ENCODE measurements around the gene RAB3GAP2. TPM values are rescaled to one million over a fixed set of nuclear protein-coding genes. Genes with fewer than 3 reads are reported as not detected.

Gene RAB3GAP2
- total and polyA plus RNA-seq, 10 of the 15 experiments (the other 5 are each of a cell fraction or from before 2014, with no cell fraction given): 11.9 to 51.1 (median 24.4) TPM

DNA sequence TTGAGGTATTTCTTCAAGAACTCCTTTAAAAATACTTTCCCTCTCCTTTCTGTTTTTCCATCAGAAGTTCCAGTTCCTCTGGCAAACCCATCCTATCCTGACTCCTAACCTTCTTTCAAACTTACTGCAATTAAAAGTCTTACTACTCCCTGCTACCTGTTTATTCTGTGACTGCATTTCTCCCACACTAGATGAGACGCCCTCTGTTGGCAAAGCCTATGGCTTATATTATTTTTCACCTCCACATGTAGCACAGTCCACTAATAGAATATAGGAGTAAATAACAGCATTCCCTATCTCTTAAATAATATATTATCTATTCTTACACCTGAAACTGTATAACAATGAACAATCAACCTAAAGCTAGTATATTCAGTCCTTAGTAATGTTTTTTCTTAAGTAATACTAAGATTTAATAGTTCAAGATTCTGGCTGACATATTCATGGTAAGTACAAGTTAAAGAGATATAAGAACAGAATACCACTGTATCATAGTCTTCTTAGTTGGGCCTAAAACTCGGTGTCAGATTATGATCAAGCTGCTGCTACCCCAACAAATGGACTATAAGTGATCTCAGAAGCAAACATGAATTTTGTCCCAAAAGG, 54.8 kb downstream of the RAB3GAP2 start:
- peak; percentile 14; the same call in 1 of the 3 replicates for ATAC-seq
- Histone ChIP-seq H3K9ac (ENCODE audit: control insufficient read depth, insufficient read depth, low read length) (no peak overlapping the region), H3K9me3 (replicated peaks; ENCODE audit: control insufficient read depth, insufficient read depth, low read length) (no peaks in the 10 kb centered on the region; the same call in 1 of the 3 replicates), H2AFZ (ENCODE audit: control insufficient read depth, low read depth, low read length) (no peak overlapping the region), H4K20me1 (ENCODE audit: control insufficient read depth, insufficient read depth) (no peaks in the 10 kb centered on the region), H3K4me1 (ENCODE audit: control insufficient read depth, insufficient read depth, low read length) (peaks cover 14% of the 10 kb centered on the region), H3K79me2 (ENCODE audit: control insufficient read depth, insufficient read depth, low read length) (peaks cover 53% of the 10 kb centered on the region), H3K27me3 (replicated peaks in 1 of 2; ENCODE audit: control insufficient read depth in 2 of 2, insufficient read depth in 2 of 2, low read length in 1 of 2) (no peaks in the 10 kb centered on the region), H3K4me2 (ENCODE audit: control insufficient read depth, insufficient read depth) (no peak overlapping the region), H3K4me3 (no peak overlapping the region), H3K36me3 (ENCODE audit: control insufficient read depth in 2 of 2, insufficient read depth in 2 of 2, low read length in 1 of 2) (peaks cover 0 to under 1% of the 10 kb centered on the region in 2 experiments; a peak in 2 of 4 replicates), H3K27ac (ENCODE audit: control insufficient read depth, insufficient read depth) (no peak overlapping the region)
- no TSS peak for BruUV-seq (replicated peaks)
- in situ Hi-C loops (cut with MboI): no loop called here
- TF ChIP-seq POLR2AphosphoS5 (IDR thresholded peaks at IDR 0.05; ENCODE audit: low read length) (no peak), DPF2 (IDR thresholded peaks at IDR 0.05) (no peak), RAD21 (IDR thresholded peaks at IDR 0.05; ENCODE audit: insufficient read depth, low read depth, low read length) (peak; percentile 37), SMC3 (IDR thresholded peaks at IDR 0.05; ENCODE audit: borderline replicate concordance, low read length) (peak; percentile 40; the same call in 1 of the 2 replicates), MEF2B (IDR thresholded peaks at IDR 0.05; ENCODE audit: partially characterized antibody, poor library complexity, severe bottlenecking) (no peak), ETV6 (conservative IDR thresholded peaks at IDR 0.05 in 1 of 2, IDR thresholded peaks at IDR 0.05 in 1 of 2; ENCODE audit: borderline replicate concordance in 1 of 2, low read depth in 1 of 2) (no peak), SMARCA5 (IDR thresholded peaks at IDR 0.05) (peak; percentile 48; the same call in 1 of the 2 replicates)
- TF ChIP-seq, protein P1, sequence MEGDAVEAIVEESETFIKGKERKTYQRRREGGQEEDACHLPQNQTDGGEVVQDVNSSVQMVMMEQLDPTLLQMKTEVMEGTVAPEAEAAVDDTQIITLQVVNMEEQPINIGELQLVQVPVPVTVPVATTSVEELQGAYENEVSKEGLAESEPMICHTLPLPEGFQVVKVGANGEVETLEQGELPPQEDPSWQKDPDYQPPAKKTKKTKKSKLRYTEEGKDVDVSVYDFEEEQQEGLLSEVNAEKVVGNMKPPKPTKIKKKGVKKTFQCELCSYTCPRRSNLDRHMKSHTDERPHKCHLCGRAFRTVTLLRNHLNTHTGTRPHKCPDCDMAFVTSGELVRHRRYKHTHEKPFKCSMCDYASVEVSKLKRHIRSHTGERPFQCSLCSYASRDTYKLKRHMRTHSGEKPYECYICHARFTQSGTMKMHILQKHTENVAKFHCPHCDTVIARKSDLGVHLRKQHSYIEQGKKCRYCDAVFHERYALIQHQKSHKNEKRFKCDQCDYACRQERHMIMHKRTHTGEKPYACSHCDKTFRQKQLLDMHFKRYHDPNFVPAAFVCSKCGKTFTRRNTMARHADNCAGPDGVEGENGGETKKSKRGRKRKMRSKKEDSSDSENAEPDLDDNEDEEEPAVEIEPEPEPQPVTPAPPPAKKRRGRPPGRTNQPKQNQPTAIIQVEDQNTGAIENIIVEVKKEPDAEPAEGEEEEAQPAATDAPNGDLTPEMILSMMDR (IDR thresholded peaks at IDR 0.05 in 2 of 3, conservative IDR thresholded peaks at IDR 0.05 in 1 of 3; ENCODE audit: control insufficient read depth in 2 of 3, extremely low read depth in 1 of 3, insufficient read depth in 1 of 3, low read depth in 3 of 3, low read length in 3 of 3): peak; percentile 45 to 54 (median 53); a peak in 5 of 6 replicates
- CTCF ChIA-PET: interaction anchor here (0.5 to 11.4 kb wide), 24 partner anchors 8 to 558 kb away, joined by 3 to 101 read pairs (median 8); partner anchors contain the start of gene RAB3GAP2
- SMC1A ChIA-PET (ENCODE audit: uncharacterized antibody, unreplicated experiment): interaction anchor here (1.3 to 11.8 kb wide), 14 partner anchors 12 to 516 kb away, joined by 3 to 250 read pairs (median 7); partner anchors contain the start of gene RAB3GAP2
- DNase-seq (ENCODE audit: low read depth, low spot score): no peak
- RAD21 ChIA-PET (ENCODE audit: unreplicated experiment): interaction anchor here (0.9 to 18.1 kb wide), 12 partner anchors 9 to 516 kb away, joined by 3 to 189 read pairs (median 6); partner anchors contain the start of gene RAB3GAP2
- 4% methylated on average over 2 of the region's 2 CpGs for WGBS (ENCODE audit: insufficient coverage, insufficient replicate concordance, low lambda C conversion rate, missing lambda C conversion rate)
- POLR2A ChIA-PET: interaction anchor here (0.6 to 1.5 kb wide), 2 partner anchors 53 to 59 kb away, joined by 4 read pairs; no protein-coding TSS in a partner anchor
- intact Hi-C loops (cut with micrococcal nuclease; ENCODE audit: unreplicated experiment): loop anchor here (5.0 to 10.0 kb wide), 2 partner anchors 150 to 207 kb away; no protein-coding TSS in a partner anchor
- no peak for FAIRE-seq
